Parathyroid adenoma (tissue), 2 donors: ENCODE results near the gene DDX23.

Experiments
- H2AFZ ChIP-seq: fragments of 300-600 bp; sonication (generic); one replicate; pipeline ENCODE4 v1.7.0; 2017; ENCODE audit warnings: antibody characterized with exemption, mild to moderate bottlenecking
- H3K27ac ChIP-seq: fragments of 300-600 bp; sonication (generic); one replicate; pipeline ENCODE4 v1.7.0; 2017
- H3K27me3 ChIP-seq: fragments of 300-600 bp; sonication (generic); one replicate; pipeline ENCODE4 v1.7.0; 2017; ENCODE audit warnings: low read length; ENCODE audit not compliant: control insufficient read depth, insufficient read depth
- H3K36me3 ChIP-seq: fragments of 300-600 bp; sonication (generic); one replicate; pipeline ENCODE4 v1.7.0; 2017; ENCODE audit warnings: low read length; ENCODE audit not compliant: control insufficient read depth, insufficient read depth
- H3K4me1 ChIP-seq: fragments of 300-600 bp; sonication (generic); one replicate; pipeline ENCODE4 v1.7.0; 2017; ENCODE audit warnings: control low read depth
- H3K4me2 ChIP-seq: fragments of 300-600 bp; sonication (generic); one replicate; pipeline ENCODE4 v1.7.0; 2017; ENCODE audit warnings: low read length
- H3K4me3 ChIP-seq: fragments of 300-600 bp; sonication (generic); one replicate; pipeline ENCODE4 v1.7.0; 2017; ENCODE audit warnings: low read depth, low read length
- H3K79me2 ChIP-seq: fragments of 300-600 bp; sonication (generic); one replicate; pipeline ENCODE4 v1.7.0; 2017; ENCODE audit warnings: control low read depth
- H3K9ac ChIP-seq: fragments of 300-600 bp; sonication (generic); one replicate; pipeline ENCODE4 v1.7.0; 2017; ENCODE audit warnings: mild to moderate bottlenecking
- H3K9me3 ChIP-seq: fragments of 300-600 bp; sonication (generic); one replicate; pipeline ENCODE4 v1.7.0; 2017; ENCODE audit warnings: low read length; ENCODE audit not compliant: control insufficient read depth
- CTCF ChIP-seq: fragments of 300-600 bp; sonication (generic); IDR thresholded peaks from one replicate; pipeline ENCODE4 v1.7.0; 2017; ENCODE audit warnings: antibody characterized with exemption, mild to moderate bottlenecking
- donor health status: primary hyperparathyroidism.

Gene DDX23

GRCh38 chr12:48851883-48852733, at the start of gene DDX23:
TSS of gene DDX23 (minus strand) at chr12:48852163. CDS start at chr12:48845782, 6,381 bp downstream.
- TF ChIP-seq CTCF: no peak
- no peaks in the 10 kb centered on the region for H3K36me3 ChIP-seq
- peak within 1 kb of the TSS; percentile 83 for H3K4me2 ChIP-seq
- peaks cover 9% of the 10 kb centered on the region for H3K4me1 ChIP-seq
- H3K79me2 ChIP-seq: peaks cover 25% of the 10 kb centered on the region
- peak within 1 kb of the TSS; percentile 78 for H3K27ac ChIP-seq
- H3K9ac ChIP-seq: peak within 1 kb of the TSS; percentile 61
- H2AFZ ChIP-seq: peak within 1 kb of the TSS; percentile 85
- peak within 1 kb of the TSS; percentile 94 for H3K4me3 ChIP-seq
- no peaks in the 10 kb centered on the region for H3K9me3 ChIP-seq
- H3K27me3 ChIP-seq: no peaks in the 10 kb centered on the region

GRCh38 chr12:48901278-48901677, 49.3 kb upstream of the DDX23 start:
- Histone ChIP-seq H3K4me2 (no peak overlapping the region), H3K4me1 (no peaks in the 10 kb centered on the region), H3K27ac (no peak overlapping the region), H3K79me2 (no peaks in the 10 kb centered on the region), H3K36me3 (no peaks in the 10 kb centered on the region), H3K9me3 (no peaks in the 10 kb centered on the region), H3K27me3 (no peaks in the 10 kb centered on the region), H2AFZ (no peak overlapping the region), H3K4me3 (no peak overlapping the region), H3K9ac (no peak overlapping the region)
- no peak for TF ChIP-seq CTCF

- no peak for TF ChIP-seq CTCF
- no peak overlapping the region for H2AFZ ChIP-seq
Observed at GRCh38 chr12:48899651-48900050, 47.7 kb upstream of the DDX23 start.

GRCh38 chr12:48894271-48894670, 42.3 kb upstream of the DDX23 start:
- Histone ChIP-seq H3K27me3 (no peaks in the 10 kb centered on the region), H3K4me3 (no peak overlapping the region), H3K9me3 (no peaks in the 10 kb centered on the region), H3K36me3 (no peaks in the 10 kb centered on the region), H3K9ac (no peak overlapping the region), H3K4me2 (no peak overlapping the region), H3K79me2 (no peaks in the 10 kb centered on the region), H3K27ac (no peak overlapping the region), H2AFZ (no peak overlapping the region), H3K4me1 (no peaks in the 10 kb centered on the region)
- TF ChIP-seq CTCF: no peak

More at GRCh38 chr12:48899651-48900050, 47.7 kb upstream of the DDX23 start:
- H3K9me3 ChIP-seq: no peaks in the 10 kb centered on the region
- no peak overlapping the region for H3K4me2 ChIP-seq
- H3K36me3 ChIP-seq: no peaks in the 10 kb centered on the region
- H3K27ac ChIP-seq: no peak overlapping the region
- no peaks in the 10 kb centered on the region for H3K4me1 ChIP-seq
- H3K79me2 ChIP-seq: no peaks in the 10 kb centered on the region
- H3K4me3 ChIP-seq: no peak overlapping the region
- H3K27me3 ChIP-seq: no peaks in the 10 kb centered on the region
- H3K9ac ChIP-seq: no peak overlapping the region
